UCSD-AML1 (cell line): ENCODE data around the gene NMT2.

Experiments
- DNase-seq: peaks from one replicate; lab custom pipeline; 2025; ENCODE audit not compliant: unreplicated experiment; lab: John Stamatoyannopoulos, UW

The NMT2 gene

DNA sequence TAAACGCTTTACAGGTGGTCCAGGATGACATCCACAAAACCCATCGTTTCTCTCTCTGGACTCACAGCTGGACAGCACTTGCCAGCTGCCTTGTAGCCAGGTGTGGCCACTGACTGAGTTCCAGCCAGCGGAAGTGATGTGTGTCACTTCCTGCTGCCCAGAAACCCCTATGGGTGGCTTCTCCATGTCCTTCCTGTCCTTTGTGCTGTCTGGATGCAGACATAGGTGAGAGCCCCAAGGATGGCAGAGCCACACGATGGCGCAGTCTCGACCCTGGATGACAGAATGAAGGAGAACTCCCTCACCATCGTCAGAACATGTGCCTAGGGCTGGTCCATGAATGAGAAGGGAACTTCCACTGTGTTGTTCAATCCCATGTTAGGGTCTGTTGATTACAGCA, 22.1 kb downstream of the NMT2 start:
- peak; percentile 14 for DNase-seq

DNA sequence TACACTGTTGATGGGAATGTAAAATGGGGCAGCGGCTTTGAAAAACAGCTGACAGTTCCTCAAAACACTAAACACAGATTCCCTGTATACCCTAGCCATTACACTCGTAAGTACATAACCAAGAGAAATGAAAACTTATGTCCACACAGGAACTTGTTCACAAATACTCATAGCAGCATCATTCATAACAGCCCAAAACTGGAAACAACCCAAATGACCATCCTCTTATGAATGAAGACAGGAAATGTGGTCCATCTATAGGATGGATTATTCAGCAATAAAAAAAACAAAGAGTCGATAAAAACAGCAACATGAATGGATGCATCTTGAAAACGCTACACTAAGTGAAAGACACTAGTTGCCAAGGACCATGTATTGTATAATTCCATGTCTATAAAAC, 23.7 kb downstream of the NMT2 start:
- no peak for DNase-seq

DNA sequence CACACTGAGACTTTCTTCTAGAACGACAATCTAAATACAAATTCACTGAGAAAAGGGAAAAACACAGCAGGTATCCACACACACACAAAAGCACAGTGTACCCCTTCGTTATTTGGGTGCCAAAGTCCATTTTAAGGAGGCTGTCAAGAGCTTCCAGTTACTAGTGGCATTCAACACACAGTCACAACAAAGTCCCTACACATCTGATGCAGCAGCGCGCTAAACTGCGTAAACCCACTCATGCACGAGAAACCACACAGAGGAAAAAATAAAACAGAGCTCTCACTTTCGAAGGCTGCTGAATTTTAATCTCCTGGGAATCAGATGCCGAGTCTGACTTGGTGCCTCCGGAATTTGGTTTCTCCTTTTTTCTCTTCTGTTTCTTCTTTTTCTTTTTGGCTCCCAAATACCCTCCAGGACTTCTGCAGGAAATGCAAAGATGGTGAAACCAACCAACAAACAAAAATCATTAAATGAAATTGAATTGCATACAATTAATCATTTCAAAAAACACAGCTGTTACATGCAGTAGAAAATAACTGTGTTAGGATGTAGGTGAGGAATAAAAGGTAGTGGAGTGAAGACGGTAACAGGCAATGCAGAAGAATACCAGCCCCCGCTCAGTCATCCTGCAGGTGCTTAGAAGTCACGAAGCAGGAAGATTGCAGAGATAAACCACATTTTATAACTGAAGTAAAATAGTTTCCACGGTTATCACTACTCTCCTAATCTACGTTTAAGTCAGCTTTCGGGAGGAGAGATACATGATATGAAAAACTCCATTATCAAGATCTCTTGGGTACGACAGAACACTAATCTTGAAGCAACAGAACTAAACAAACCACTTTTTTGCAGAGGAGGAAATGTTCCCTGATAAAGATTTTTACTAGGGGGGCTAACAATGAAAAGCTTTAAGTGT, 27.1 kb downstream of the NMT2 start:
- DNase-seq: no peak

DNA sequence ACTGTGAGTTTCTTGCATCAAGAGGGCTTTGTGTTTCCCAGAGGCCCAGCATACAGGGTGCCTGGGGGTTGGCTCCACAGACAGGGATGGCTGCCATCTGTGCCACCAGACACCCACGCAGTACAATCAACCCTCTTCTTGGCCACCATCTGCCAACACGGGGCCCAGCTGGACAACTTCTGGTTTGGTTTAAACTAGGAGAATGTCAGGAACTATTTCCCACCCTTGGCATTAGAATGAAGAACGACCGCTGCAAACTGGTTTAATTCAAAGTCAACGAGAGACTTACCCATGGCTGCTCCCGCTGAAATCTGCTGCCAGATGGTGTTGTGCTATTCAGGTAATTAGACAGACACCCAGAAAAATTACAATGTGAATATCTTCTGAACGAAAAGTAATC, 27.8 kb downstream of the NMT2 start:
- DNase-seq: no peak

- DNase-seq: no peak
Measured at GRCh38 chr10:15137636-15138035, 30.9 kb downstream of the NMT2 start.

DNA sequence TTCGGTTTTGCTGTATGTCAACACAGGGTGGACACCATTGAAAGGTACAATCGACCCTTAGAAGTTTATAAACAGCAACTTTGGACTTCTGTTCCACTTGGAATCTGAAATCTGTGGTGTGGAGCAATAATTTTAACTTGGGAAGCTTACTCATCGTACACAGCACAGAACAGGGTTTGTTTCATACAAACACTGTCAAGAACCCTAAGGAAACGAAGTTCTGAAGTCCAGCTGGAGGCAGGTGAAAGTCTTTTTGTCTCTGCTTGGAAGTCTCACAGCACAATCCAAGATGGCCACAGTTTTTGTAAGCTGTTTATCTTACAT, 31.5 kb downstream of the NMT2 start:
- no peak for DNase-seq

- DNase-seq: no peak
Measured at GRCh38 chr10:15136129-15137035, 32.1 kb downstream of the NMT2 start.

DNA sequence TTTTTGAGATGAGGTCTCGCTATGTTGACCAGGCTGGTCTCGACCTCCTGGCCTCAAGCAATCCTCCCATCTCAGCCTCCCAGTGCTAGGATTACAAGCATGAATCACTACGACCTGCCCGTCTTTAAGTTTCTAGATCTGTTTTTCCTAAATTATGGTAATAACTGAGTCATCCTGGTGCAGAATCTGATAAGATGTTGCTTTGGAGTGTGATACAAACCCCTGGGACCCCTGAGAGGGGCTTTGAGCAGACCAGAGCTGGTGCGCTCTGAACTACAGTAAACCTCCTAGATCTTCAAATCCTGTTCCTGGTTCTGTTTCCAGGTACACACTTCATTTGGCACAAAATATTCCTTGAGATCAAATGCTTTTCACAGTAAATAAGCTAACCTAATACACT, 37.2 kb downstream of the NMT2 start:
- no peak for DNase-seq

DNA sequence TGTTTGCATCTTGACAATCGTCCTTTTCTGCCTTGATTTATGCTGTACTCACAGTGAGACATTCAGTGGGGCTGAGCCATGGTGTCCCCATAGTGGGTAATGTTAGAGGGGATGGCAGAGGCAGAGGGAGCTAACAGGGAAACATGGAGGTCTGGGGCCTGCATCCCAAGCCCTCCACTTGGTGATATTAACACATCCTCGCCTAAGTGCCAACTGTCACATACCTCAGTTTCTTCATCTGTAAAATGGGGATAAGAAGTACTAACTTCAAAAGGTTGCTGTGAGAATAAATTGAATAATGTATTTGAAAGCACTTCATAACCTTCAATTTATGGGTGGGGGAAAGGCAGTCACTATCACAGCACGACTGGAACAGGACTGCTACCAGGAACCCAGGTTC, 43.6 kb downstream of the NMT2 start:
- DNase-seq: no peak

DNA sequence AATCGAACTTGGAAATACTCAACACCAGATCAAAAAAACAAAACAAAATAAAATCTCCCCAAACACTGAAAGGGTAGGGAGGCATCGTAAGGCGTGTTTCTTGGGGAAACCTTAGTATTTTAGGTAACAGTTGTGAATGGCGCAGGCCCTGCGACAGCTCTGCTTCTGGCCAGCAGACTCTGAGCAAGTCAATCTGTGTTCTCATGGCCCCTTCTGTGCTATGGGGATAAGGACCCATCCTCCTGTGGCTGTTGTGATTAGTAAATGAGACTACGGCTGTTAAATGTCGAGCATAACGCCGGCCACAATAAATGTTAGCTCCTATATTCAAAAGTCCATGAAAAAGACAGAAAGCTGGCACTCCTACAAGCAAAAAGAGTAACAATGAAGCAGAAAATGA, 44.3 kb downstream of the NMT2 start:
- DNase-seq: no peak

- DNase-seq: no peak
Measured at GRCh38 chr10:15123749-15124184, 44.7 kb downstream of the NMT2 start.

GRCh38 chr10:15122477-15123030, 45.9 kb downstream of the NMT2 start:
- no peak for DNase-seq

- DNase-seq: no peak
Measured at GRCh38 chr10:15121707-15122106, 46.8 kb downstream of the NMT2 start.

DNA sequence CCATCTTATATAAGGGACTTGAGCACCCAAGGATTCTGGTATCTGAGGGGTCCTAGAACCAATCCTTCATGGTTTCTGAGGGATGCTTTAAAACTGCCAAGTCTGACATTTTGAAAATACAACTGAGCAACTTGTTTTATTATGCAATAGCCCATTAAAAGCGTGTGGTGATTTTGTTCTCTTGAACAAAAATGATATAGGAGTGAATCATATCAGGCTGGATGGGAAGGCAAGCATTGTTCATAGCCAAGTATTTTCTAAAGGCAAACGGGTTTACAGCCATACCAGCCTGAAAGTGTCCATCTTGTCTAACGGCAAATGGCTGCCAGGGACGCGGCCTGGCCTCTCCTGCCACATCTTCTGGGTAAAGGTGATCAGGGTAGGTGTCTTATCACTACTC, 48.0 kb downstream of the NMT2 start:
- no peak for DNase-seq

- DNase-seq: no peak
Measured at GRCh38 chr10:15118615-15119014, 49.9 kb downstream of the NMT2 start.

- DNase-seq: no peak
Measured at GRCh38 chr10:15116225-15116624, 52.3 kb downstream of the NMT2 start.

GRCh38 chr10:15113766-15114165, 54.7 kb downstream of the NMT2 start:
- no peak for DNase-seq

GRCh38 chr10:15112657-15113056, 55.8 kb downstream of the NMT2 start:
- DNase-seq: no peak

DNA sequence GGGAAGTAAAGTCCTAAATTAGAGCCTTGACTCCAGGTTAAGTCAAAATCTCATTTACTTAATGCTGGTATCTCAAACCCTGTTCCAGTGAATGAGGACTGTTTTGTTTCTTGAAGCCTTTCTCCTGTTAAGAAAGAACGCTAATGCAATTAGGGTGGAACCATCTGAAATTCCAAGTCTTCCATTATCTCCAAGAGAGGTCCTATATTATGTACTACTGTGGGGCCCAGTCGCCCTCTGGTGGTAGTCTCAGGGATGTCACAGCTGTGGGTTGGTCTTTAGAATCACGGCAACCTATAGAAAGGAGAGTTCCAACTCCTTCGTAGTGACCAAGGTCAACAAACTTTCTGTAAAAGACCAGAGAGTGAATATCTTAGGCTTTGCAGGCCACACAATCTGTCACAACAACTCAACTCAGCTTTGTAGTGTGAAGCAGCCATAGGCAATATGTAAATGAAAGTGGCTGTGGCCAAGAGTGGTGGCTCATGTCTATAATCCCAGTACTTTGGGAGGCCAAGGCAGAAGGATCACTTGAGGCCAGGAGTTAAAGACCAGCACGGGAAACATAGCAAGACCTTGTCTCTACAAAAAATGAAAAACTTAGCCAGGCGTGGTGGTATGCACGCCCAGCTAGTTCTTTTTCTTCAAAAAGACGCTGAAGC, 62.0 kb downstream of the NMT2 start:
- peak; percentile 64 for DNase-seq

DNA sequence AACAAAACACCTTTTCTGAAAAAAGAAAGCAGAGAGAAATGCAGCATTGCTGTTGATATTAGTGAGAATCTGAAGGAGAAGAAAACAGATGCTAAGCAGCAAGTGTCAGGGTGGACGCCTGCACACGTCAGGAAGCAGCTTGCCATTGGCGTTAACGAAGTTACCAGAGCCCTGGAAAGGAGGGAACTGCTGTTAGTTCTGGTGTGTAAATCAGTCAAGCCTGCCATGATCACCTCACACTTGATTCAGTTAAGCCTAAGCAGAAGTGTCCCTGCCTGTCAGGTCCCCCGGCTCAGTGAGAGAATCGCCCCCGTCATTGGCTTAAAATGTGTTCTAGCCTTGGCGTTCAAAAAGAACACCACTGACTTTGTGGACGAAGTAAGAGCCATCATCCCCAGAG, 65.0 kb downstream of the NMT2 start:
- no peak for DNase-seq

GRCh38 chr10:15099886-15100285, 68.6 kb downstream of the NMT2 start:
- no peak for DNase-seq
